ENCODE results near the gene SEMA6B. TPM values are rescaled to one million over a fixed set of nuclear protein-coding genes. Genes with fewer than 3 reads are reported as not detected.

Gene SEMA6B
- total RNA-seq, 1 experiment from 2014 or later, result 5.7 TPM

GRCh38 chr19:4541114-4541805 is 18.2 kb downstream of the SEMA6B start:
- H3K27ac ChIP-seq (ENCODE audit: low read length), result no peak overlapping the region
- H3K4me1 ChIP-seq (ENCODE audit: control insufficient read depth, insufficient read depth, low read length), result peaks cover 5% of the 10 kb centered on the region; the same call in 1 of the 2 replicates
- DNase-seq (ENCODE audit: low read depth, low spot score), result no peak
- no peaks in the 10 kb centered on the region for H3K27me3 ChIP-seq (ENCODE audit: control insufficient read depth, insufficient read depth, low read length)
- H3K36me3 ChIP-seq (ENCODE audit: control insufficient read depth, insufficient read depth, low read length), result no peaks in the 10 kb centered on the region
- no peak overlapping the region for H3K4me3 ChIP-seq (ENCODE audit: low read depth in 2 of 2, low read length in 2 of 2)
- ChIA-PET POLR2A (no interaction called here), CTCF (interaction anchor here (0.6 kb wide), 1 partner anchor 51 kb away, joined by 5 read pairs; no protein-coding TSS in a partner anchor)
- ATAC-seq, result no peak
- no TSS peak for BruUV-seq (replicated peaks)
- in situ Hi-C loops (cut with HindIII; ENCODE audit: low pct_unique_long_range_greater_than_20kb, low sequenced_read_pairs) (no loop called here), intact Hi-C loops (cut with micrococcal nuclease; ENCODE audit: unreplicated experiment) (no loop called here)
- no peaks in the 10 kb centered on the region for H3K9me3 ChIP-seq (ENCODE audit: control insufficient read depth, insufficient read depth, low read depth, low read length)
- TF ChIP-seq SIN3A (IDR thresholded peaks at IDR 0.05; ENCODE audit: borderline replicate concordance, insufficient read depth, low read depth, low read length) (no peak), REST (IDR thresholded peaks at IDR 0.05; ENCODE audit: insufficient read depth in 1 of 2, low read depth in 2 of 2, low read length in 1 of 2) (no peak), POLR2AphosphoS5 (IDR thresholded peaks at IDR 0.05; ENCODE audit: low read depth, low read length) (no peak), CTCF (IDR thresholded peaks at IDR 0.05) (no peak), TCF7L2 (IDR thresholded peaks at IDR 0.05; ENCODE audit: low read depth, low read length) (no peak)

GRCh38 chr19:4539693-4540581 is 19.5 kb downstream of the SEMA6B start, which contains the start of gene LRG1:
LRG1 (minus strand) TSS chr19:4540036; CDS start chr19:4540013, 23 bp downstream.
- BruUV-seq (replicated peaks), result no TSS peak
- DNase-seq (ENCODE audit: low read depth, low spot score), result no peak
- CTCF ChIA-PET, result interaction anchor here (0.6 kb wide), 1 partner anchor 252 kb away, joined by 4 read pairs; the partner anchor contains the start of gene FEM1A

More at GRCh38 chr19:4539693-4540581, 19.5 kb downstream of the SEMA6B start, which contains the start of gene LRG1:
- H3K27me3 ChIP-seq (ENCODE audit: control insufficient read depth, insufficient read depth, low read length), result no peaks in the 10 kb centered on the region
- H3K4me1 ChIP-seq (ENCODE audit: control insufficient read depth, insufficient read depth, low read length), result peaks cover 5% of the 10 kb centered on the region; the same call in 1 of the 2 replicates
- no peak for ATAC-seq
- TF ChIP-seq POLR2AphosphoS5 (IDR thresholded peaks at IDR 0.05; ENCODE audit: low read depth, low read length), result no peak
- no peak for TF ChIP-seq SIN3A (IDR thresholded peaks at IDR 0.05; ENCODE audit: borderline replicate concordance, insufficient read depth, low read depth, low read length)
- TF ChIP-seq REST (IDR thresholded peaks at IDR 0.05; ENCODE audit: insufficient read depth in 1 of 2, low read depth in 2 of 2, low read length in 1 of 2), result no peak
- TF ChIP-seq TCF7L2 (IDR thresholded peaks at IDR 0.05; ENCODE audit: low read depth, low read length), result no peak
- TF ChIP-seq CTCF (IDR thresholded peaks at IDR 0.05), result no peak
- no peaks in the 10 kb centered on the region for H3K9me3 ChIP-seq (ENCODE audit: control insufficient read depth, insufficient read depth, low read depth, low read length)
- H3K27ac ChIP-seq (ENCODE audit: low read length), result no peak within 1 kb of the TSS
- H3K4me3 ChIP-seq (ENCODE audit: low read depth in 2 of 2, low read length in 2 of 2), result no peak within 1 kb of the TSS
- intact Hi-C loops (cut with micrococcal nuclease; ENCODE audit: unreplicated experiment), result no loop called here
- POLR2A ChIA-PET, result interaction anchor here (0.5 kb wide), 1 partner anchor 121 kb away, joined by 5 read pairs; no protein-coding TSS in a partner anchor
- in situ Hi-C loops (cut with HindIII; ENCODE audit: low pct_unique_long_range_greater_than_20kb, low sequenced_read_pairs), result no loop called here
- no peaks in the 10 kb centered on the region for H3K36me3 ChIP-seq (ENCODE audit: control insufficient read depth, insufficient read depth, low read length)

All from Panc1 (cell line).